WTC11 (cell line): ENCODE results near the gene SMYD3. TPM values are rescaled to one million over a fixed set of nuclear protein-coding genes. Genes with fewer than 3 reads are reported as not detected.

Experiments used
- ATAC-seq: fragments of 200-7000 bp; cut with Tn5 transposase; 2 replicates; pipeline ENCODE4 v1.10.0; 2021; ENCODE audit warnings: mild to moderate bottlenecking, moderate library complexity
- CTCF ChIA-PET: fragments of 300-600 bp; sonication (Branson Sonifier 250); formaldehyde crosslinking; loops from one replicate; lab custom pipeline; 2021; ENCODE audit warnings: antibody characterized with exemption; lab: Charles Lee
- POLR2A ChIA-PET: fragments of 350-600 bp; sonication (Branson Sonifier 250); formaldehyde crosslinking; loops from one replicate; lab custom pipeline; 2021; ENCODE audit warnings: antibody characterized with exemption; lab: Charles Lee
- DNase-seq: peaks from one replicate; pipeline ENCODE4 v3.0.0; 2021; ENCODE audit warnings: low spot score
- H3K27ac Mint-ChIP-seq: 2 replicates; pipeline ENCODE4 v1.8.0; 2021; ENCODE audit warnings: mixed read lengths
- H3K27me3 Mint-ChIP-seq: 2 replicates; pipeline ENCODE4 v1.8.0; 2021; ENCODE audit warnings: low read depth, mild to moderate bottlenecking, moderate library complexity, mixed read lengths
- H3K36me3 Mint-ChIP-seq: 2 replicates; pipeline ENCODE4 v1.8.0; 2021; ENCODE audit warnings: mixed read lengths
- H3K4me1 Mint-ChIP-seq: 2 replicates; pipeline ENCODE4 v1.8.0; 2022; ENCODE audit warnings: mixed read lengths
- H3K4me3 Mint-ChIP-seq: 2 replicates; pipeline ENCODE4 v1.8.0; 2021; ENCODE audit warnings: mild to moderate bottlenecking, moderate library complexity, mixed read lengths
- H3K9me3 Mint-ChIP-seq: 2 replicates; pipeline ENCODE4 v1.8.0; 2021; ENCODE audit warnings: mixed read lengths
- ATF1 ChIP-seq: sonication (generic); formaldehyde crosslinking; IDR thresholded peaks from 2 replicates; pipeline ENCODE4 v1.8.1; 2023; ENCODE audit warnings: mild to moderate bottlenecking, moderate library complexity, missing genetic modification reagents
- CREB1 ChIP-seq: sonication (generic); formaldehyde crosslinking; IDR thresholded peaks from 2 replicates; pipeline ENCODE4 v1.8.0; 2023; ENCODE audit warnings: mild to moderate bottlenecking, missing genetic modification reagents
- FOXJ3 ChIP-seq: sonication (generic); formaldehyde crosslinking; IDR thresholded peaks from 2 replicates; pipeline ENCODE4 v1.9.0; 2021; ENCODE audit warnings: missing genetic modification reagents, mild to moderate bottlenecking, borderline replicate concordance
- FOXK1 ChIP-seq: sonication (generic); formaldehyde crosslinking; IDR thresholded peaks from 2 replicates; pipeline ENCODE4 v1.8.0; 2022; ENCODE audit warnings: mild to moderate bottlenecking, moderate library complexity, missing genetic modification reagents
- FOXP1 ChIP-seq: sonication (generic); formaldehyde crosslinking; IDR thresholded peaks from 2 replicates; pipeline ENCODE4 v1.8.0; 2022; ENCODE audit warnings: missing genetic modification reagents, mild to moderate bottlenecking, moderate library complexity, borderline replicate concordance
- GRHL2 ChIP-seq: fragments of 250-450 bp; sonication (Bioruptor Pico); IDR thresholded peaks from 2 replicates; pipeline ENCODE4 v1.8.0; 2022; ENCODE audit warnings: mild to moderate bottlenecking, moderate library complexity; ENCODE audit not compliant: insufficient replicate concordance, severe bottlenecking
- HMGA2 ChIP-seq: fragments of 250-450 bp; sonication (Bioruptor Pico); IDR thresholded peaks from 2 replicates; pipeline ENCODE4 v1.4.0; 2021; ENCODE audit warnings: mild to moderate bottlenecking, moderate library complexity
- NFATC4 ChIP-seq: fragments of 250-450 bp; sonication (Bioruptor Pico); IDR thresholded peaks from 2 replicates; pipeline ENCODE4 v1.9.0; 2021; ENCODE audit warnings: mild to moderate bottlenecking
- NR2C2 ChIP-seq: sonication (generic); formaldehyde crosslinking; IDR thresholded peaks from 2 replicates; pipeline ENCODE4 v1.8.0; 2022; ENCODE audit warnings: mild to moderate bottlenecking, missing genetic modification reagents
- RELA ChIP-seq: sonication (generic); formaldehyde crosslinking; IDR thresholded peaks from 2 replicates; pipeline ENCODE4 v1.8.1; 2022; ENCODE audit warnings: missing genetic modification reagents, mild to moderate bottlenecking, borderline replicate concordance
- SOX15 ChIP-seq: fragments of 250-450 bp; sonication (Bioruptor Pico); IDR thresholded peaks from 2 replicates; pipeline ENCODE4 v1.9.0; 2021; ENCODE audit warnings: mild to moderate bottlenecking
- TP53 ChIP-seq: sonication (generic); formaldehyde crosslinking; IDR thresholded peaks from 2 replicates; pipeline ENCODE4 v1.8.1; 2023; ENCODE audit warnings: mild to moderate bottlenecking, missing genetic modification reagents
- ZMAT4 ChIP-seq: fragments of 250-450 bp; sonication (Bioruptor Pico); IDR thresholded peaks from 2 replicates; pipeline ENCODE4 v1.9.0; 2021; ENCODE audit warnings: mild to moderate bottlenecking
- ZNF219 ChIP-seq: sonication (generic); formaldehyde crosslinking; IDR thresholded peaks from 2 replicates; pipeline ENCODE4 v1.8.0; 2023; ENCODE audit warnings: missing genetic modification reagents, mild to moderate bottlenecking, borderline replicate concordance
- ZNF396 ChIP-seq: fragments of 250-450 bp; sonication (Bioruptor Pico); IDR thresholded peaks from 2 replicates; pipeline ENCODE4 v1.8.0; 2021; ENCODE audit warnings: mild to moderate bottlenecking, moderate library complexity, borderline replicate concordance
- ZNF423 ChIP-seq: fragments of 250-450 bp; sonication (Bioruptor Pico); IDR thresholded peaks from 2 replicates; pipeline ENCODE4 v2.1.2; 2022; ENCODE audit warnings: mild to moderate bottlenecking, moderate library complexity
- ZNF532 ChIP-seq: fragments of 250-450 bp; sonication (Bioruptor Pico); IDR thresholded peaks from 2 replicates; pipeline ENCODE4 v1.9.0; 2021; ENCODE audit warnings: mild to moderate bottlenecking, borderline replicate concordance
- total RNA-seq: library from RNA; stranded (reverse); gene quantifications from 3 replicates; pipeline ENCODE4 v1.2.3, GENCODE V29; 2021
- TF ChIP-seq, protein P1 (sequence below): sonication (generic); formaldehyde crosslinking; IDR thresholded peaks from 2 replicates; pipeline ENCODE4 v1.8.1; 2023; ENCODE audit warnings: mild to moderate bottlenecking, missing genetic modification reagents, moderate library complexity
- TF ChIP-seq, protein P2 (sequence below): sonication (generic); formaldehyde crosslinking; conservative IDR thresholded peaks from 2 replicates; pipeline ENCODE4 v1.8.1; 2023; ENCODE audit warnings: mild to moderate bottlenecking, low read depth, missing genetic modification reagents, moderate library complexity
- TF ChIP-seq, protein P3 (sequence below): sonication (generic); formaldehyde crosslinking; IDR thresholded peaks from 2 replicates; pipeline ENCODE4 v1.8.1; 2022; ENCODE audit warnings: low read depth, mild to moderate bottlenecking, moderate library complexity, missing genetic modification reagents, borderline replicate concordance

SMYD3 gene
- total RNA-seq, 1 experiment from 2014 or later = 21.4 TPM

DNA sequence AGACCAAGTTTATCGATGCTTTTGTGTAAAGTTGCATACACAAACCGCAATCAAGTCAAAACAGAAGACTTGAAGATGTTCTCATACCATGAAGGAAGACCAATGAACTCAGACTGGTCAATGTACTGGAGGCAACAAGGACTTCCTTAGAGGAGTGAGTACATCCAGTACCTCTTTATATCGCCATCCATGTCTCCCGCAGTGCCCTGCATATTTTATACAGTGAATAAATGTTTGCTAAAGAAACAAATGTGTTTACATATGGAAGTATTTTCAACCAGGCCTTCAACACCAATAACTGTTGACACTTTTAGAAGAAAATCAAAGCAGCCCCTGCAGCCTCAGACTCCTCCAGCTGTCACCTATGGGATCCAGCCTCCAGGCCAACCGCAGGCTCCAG is 125.6 kb downstream of the SMYD3 start (continued):
- TF ChIP-seq, protein P1, sequence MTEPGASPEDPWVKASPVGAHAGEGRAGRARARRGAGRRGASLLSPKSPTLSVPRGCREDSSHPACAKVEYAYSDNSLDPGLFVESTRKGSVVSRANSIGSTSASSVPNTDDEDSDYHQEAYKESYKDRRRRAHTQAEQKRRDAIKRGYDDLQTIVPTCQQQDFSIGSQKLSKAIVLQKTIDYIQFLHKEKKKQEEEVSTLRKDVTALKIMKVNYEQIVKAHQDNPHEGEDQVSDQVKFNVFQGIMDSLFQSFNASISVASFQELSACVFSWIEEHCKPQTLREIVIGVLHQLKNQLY (CRISPR knock-in tag) = no peak

- ChIA-PET POLR2A (no interaction called here), CTCF (no interaction called here)
- ATAC-seq (no peak), DNase-seq (no peak)
- Mint-ChIP-seq H3K9me3 (no peaks in the 10 kb centered on the region; the same call in 1 of the 2 replicates), H3K27me3 (no peaks in the 10 kb centered on the region), H3K4me1 (peaks cover under 1% of the 10 kb centered on the region), H3K36me3 (no peaks in the 10 kb centered on the region), H3K4me3 (no peak overlapping the region), H3K27ac (no peak overlapping the region; the same call in 1 of the 2 replicates)
- TF ChIP-seq FOXJ3 (no peak), GRHL2 (CRISPR knock-in tag) (no peak), ZNF396 (CRISPR knock-in tag) (no peak), ZNF532 (CRISPR knock-in tag) (no peak), NR2C2 (CRISPR knock-in tag) (no peak), SOX15 (CRISPR knock-in tag) (no peak), ZNF219 (no peak), ZNF423 (no peak)
- TF ChIP-seq, protein P2, sequence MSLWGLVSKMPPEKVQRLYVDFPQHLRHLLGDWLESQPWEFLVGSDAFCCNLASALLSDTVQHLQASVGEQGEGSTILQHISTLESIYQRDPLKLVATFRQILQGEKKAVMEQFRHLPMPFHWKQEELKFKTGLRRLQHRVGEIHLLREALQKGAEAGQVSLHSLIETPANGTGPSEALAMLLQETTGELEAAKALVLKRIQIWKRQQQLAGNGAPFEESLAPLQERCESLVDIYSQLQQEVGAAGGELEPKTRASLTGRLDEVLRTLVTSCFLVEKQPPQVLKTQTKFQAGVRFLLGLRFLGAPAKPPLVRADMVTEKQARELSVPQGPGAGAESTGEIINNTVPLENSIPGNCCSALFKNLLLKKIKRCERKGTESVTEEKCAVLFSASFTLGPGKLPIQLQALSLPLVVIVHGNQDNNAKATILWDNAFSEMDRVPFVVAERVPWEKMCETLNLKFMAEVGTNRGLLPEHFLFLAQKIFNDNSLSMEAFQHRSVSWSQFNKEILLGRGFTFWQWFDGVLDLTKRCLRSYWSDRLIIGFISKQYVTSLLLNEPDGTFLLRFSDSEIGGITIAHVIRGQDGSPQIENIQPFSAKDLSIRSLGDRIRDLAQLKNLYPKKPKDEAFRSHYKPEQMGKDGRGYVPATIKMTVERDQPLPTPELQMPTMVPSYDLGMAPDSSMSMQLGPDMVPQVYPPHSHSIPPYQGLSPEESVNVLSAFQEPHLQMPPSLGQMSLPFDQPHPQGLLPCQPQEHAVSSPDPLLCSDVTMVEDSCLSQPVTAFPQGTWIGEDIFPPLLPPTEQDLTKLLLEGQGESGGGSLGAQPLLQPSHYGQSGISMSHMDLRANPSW = no peak
Observed at GRCh38 chr1:246377625-246378153, 129.4 kb downstream of the SMYD3 start.

- DNase-seq (no peak), ATAC-seq (no peak)
- CTCF ChIA-PET = no interaction called here
- Mint-ChIP-seq H3K4me3 (no peak overlapping the region), H3K27me3 (no peaks in the 10 kb centered on the region), H3K36me3 (no peaks in the 10 kb centered on the region), H3K9me3 (no peaks in the 10 kb centered on the region), H3K4me1 (peaks cover 5% of the 10 kb centered on the region), H3K27ac (no peak overlapping the region)
- TF ChIP-seq, protein P3, sequence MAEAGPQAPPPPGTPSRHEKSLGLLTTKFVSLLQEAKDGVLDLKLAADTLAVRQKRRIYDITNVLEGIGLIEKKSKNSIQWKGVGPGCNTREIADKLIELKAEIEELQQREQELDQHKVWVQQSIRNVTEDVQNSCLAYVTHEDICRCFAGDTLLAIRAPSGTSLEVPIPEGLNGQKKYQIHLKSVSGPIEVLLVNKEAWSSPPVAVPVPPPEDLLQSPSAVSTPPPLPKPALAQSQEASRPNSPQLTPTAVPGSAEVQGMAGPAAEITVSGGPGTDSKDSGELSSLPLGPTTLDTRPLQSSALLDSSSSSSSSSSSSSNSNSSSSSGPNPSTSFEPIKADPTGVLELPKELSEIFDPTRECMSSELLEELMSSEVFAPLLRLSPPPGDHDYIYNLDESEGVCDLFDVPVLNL (CRISPR knock-in tag) = no peak
- TF ChIP-seq GRHL2 (CRISPR knock-in tag) (no peak), HMGA2 (no peak), TP53 (CRISPR knock-in tag) (no peak), CREB1 (no peak), FOXK1 (CRISPR knock-in tag) (no peak), NFATC4 (CRISPR knock-in tag) (no peak), ZMAT4 (CRISPR knock-in tag) (no peak), FOXP1 (CRISPR knock-in tag) (no peak), ATF1 (CRISPR knock-in tag) (no peak), RELA (no peak)
- POLR2A ChIA-PET = no interaction called here
Observed at GRCh38 chr1:246373828-246374569, 133.1 kb downstream of the SMYD3 start.
